OCI-LY7 (cell line): ENCODE measurements around the gene ZNF555. TPM values are rescaled to one million over a fixed set of nuclear protein-coding genes. Genes with fewer than 3 reads are reported as not detected.

Source experiments
- BruUV-seq: library from RNA; stranded (reverse); fragments of 400-500 nt; replicated peaks from 2 replicates; lab custom pipeline; 2021; lab: Mats Ljungman, UMichigan
- CTCF ChIA-PET: fragments of 300-600 bp; sonication (Branson Sonifier 250); formaldehyde crosslinking; loops from one replicate; lab custom pipeline; 2022; ENCODE audit warnings: antibody characterized with exemption; ENCODE audit not compliant: unreplicated experiment; lab: Charles Lee
- POLR2A ChIA-PET: fragments of 300-600 bp; sonication (Branson Sonifier 250); formaldehyde crosslinking; loops from one replicate; lab custom pipeline; 2022; ENCODE audit warnings: antibody characterized with exemption; lab: Charles Lee
- DNase-seq: peaks from one replicate; pipeline ENCODE4 v3.0.0-alpha.2; 2015; ENCODE audit warnings: low spot score
- H2AFZ ChIP-seq: fragments of 200-600 bp; sonication (generic), shearing (Covaris generic); 2 replicates; pipeline ENCODE4 v1.6.1; 2014; ENCODE audit warnings: mild to moderate bottlenecking, antibody characterized with exemption, low read length, moderate library complexity
- H3K27ac ChIP-seq: fragments of 200-600 bp; sonication (generic); 2 replicates; pipeline ENCODE4 v1.5.1; 2014; ENCODE audit warnings: mixed run types, low read depth, mild to moderate bottlenecking, moderate library complexity, low read length, inconsistent platforms; ENCODE audit not compliant: poor library complexity, severe bottlenecking
- H3K36me3 ChIP-seq: fragments of 200-600 bp; sonication (generic); 2 replicates; pipeline ENCODE4 v1.6.1; 2014; ENCODE audit warnings: mild to moderate bottlenecking, antibody characterized with exemption, low read length, moderate library complexity, mixed read lengths; ENCODE audit not compliant: insufficient read depth
- H3K4me1 ChIP-seq: fragments of 200-600 bp; sonication (generic); 2 replicates; pipeline ENCODE4 v1.5.1; 2014; ENCODE audit warnings: mild to moderate bottlenecking, low read length; ENCODE audit not compliant: insufficient read depth, poor library complexity, severe bottlenecking
- H3K4me2 ChIP-seq: fragments of 200-600 bp; sonication (generic); 2 replicates; pipeline ENCODE4 v1.6.1; 2014; ENCODE audit warnings: mild to moderate bottlenecking, low read length
- H3K4me3 ChIP-seq: fragments of 200-600 bp; sonication (generic); 2 replicates; pipeline ENCODE4 v1.5.1; 2014; ENCODE audit warnings: mild to moderate bottlenecking, low read depth, low read length; ENCODE audit not compliant: poor library complexity, severe bottlenecking
- H3K79me2 ChIP-seq: fragments of 200-600 bp; sonication (generic); 2 replicates; pipeline ENCODE4 v1.6.1; 2016; ENCODE audit warnings: low read depth, mild to moderate bottlenecking, low read length, moderate library complexity, mixed read lengths; ENCODE audit not compliant: insufficient read depth
- H3K9me2 ChIP-seq: fragments of 200-600 bp; sonication (generic); 2 replicates; pipeline ENCODE4 v1.6.1; 2016; ENCODE audit warnings: mild to moderate bottlenecking, low read length, mixed read lengths; ENCODE audit not compliant: insufficient read depth
- H3K9me3 ChIP-seq: fragments of 200-600 bp; sonication (generic); 2 replicates; pipeline ENCODE4 v1.6.1; 2014; ENCODE audit warnings: mild to moderate bottlenecking, mixed run types, low read length, mixed read lengths
- H4K20me1 ChIP-seq: fragments of 200-600 bp; sonication (generic); 2 replicates; pipeline ENCODE4 v1.6.1; 2014; ENCODE audit warnings: mild to moderate bottlenecking, antibody characterized with exemption, low read length, moderate library complexity, mixed read lengths; ENCODE audit not compliant: insufficient read depth
- EZH2phosphoT487 ChIP-seq: fragments of 200-600 bp; sonication (generic); IDR thresholded peaks from 2 replicates; pipeline ENCODE4 v1.6.1; 2018; ENCODE audit warnings: low read depth, borderline replicate concordance, mild to moderate bottlenecking, mixed run types, antibody characterized with exemption, low read length, moderate library complexity, mixed read lengths
- intact Hi-C: fragments of 100-400 bp; cut with micrococcal nuclease; formaldehyde crosslinking; loops from one replicate; pipeline ENCODE4 v1.10.0; 2022; ENCODE audit not compliant: unreplicated experiment
- total RNA-seq, 2 experiments: library from RNA; depleted of rRNA in 1 of 2; stranded (reverse); fragments of >200 nt in 1 of 2; shearing (Covaris generic) in 1 of 2; gene quantifications; 2 replicates each; pipeline ENCODE4 v1.2.3, GENCODE V29; 2014 to 2022
- TF ChIP-seq, protein P1 (sequence below): fragments of 200-600 bp; sonication (generic); conservative IDR thresholded peaks from 2 replicates; pipeline ENCODE4 v1.5.1; 2014; ENCODE audit warnings: mild to moderate bottlenecking, antibody characterized with exemption, low read length, moderate library complexity, mixed read lengths

ZNF555 gene
- total RNA-seq, 2 experiments from 2014 or later = 2.4 to 5.1 TPM

DNA sequence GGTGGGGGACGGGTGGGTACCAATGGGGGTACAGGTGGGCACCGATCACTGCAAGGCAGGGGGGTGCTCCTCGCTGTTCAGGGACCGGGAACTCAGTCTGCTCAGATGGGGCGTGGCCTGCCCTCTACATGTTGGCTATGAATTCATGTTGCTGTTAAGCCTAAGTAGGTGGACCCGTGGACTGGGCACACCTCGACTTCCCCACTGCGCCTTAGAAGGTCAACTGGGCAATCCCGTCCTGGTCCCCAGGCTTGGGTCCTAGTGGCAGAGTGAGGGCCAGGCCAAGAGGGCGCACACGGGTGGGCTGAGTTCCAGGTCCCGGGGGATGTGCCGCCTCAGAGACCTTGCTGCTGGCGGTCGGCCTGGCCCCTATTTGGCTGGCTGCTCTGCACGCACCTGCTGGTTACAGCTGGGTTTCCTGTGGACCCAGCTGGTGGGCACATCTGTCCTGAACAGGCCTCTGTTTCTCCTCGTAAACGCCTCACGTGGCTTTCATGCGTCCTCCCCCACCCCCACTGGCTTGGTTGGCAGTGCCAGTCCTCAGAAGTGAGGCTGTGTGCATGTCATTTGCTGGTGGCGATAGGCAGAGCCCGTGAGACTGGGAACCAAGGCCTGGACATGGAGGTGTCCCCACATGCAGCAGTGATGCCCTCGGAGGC, 35.2 kb upstream of the ZNF555 start:
- TF ChIP-seq, protein P1, sequence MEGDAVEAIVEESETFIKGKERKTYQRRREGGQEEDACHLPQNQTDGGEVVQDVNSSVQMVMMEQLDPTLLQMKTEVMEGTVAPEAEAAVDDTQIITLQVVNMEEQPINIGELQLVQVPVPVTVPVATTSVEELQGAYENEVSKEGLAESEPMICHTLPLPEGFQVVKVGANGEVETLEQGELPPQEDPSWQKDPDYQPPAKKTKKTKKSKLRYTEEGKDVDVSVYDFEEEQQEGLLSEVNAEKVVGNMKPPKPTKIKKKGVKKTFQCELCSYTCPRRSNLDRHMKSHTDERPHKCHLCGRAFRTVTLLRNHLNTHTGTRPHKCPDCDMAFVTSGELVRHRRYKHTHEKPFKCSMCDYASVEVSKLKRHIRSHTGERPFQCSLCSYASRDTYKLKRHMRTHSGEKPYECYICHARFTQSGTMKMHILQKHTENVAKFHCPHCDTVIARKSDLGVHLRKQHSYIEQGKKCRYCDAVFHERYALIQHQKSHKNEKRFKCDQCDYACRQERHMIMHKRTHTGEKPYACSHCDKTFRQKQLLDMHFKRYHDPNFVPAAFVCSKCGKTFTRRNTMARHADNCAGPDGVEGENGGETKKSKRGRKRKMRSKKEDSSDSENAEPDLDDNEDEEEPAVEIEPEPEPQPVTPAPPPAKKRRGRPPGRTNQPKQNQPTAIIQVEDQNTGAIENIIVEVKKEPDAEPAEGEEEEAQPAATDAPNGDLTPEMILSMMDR = no peak
- no peak for TF ChIP-seq EZH2phosphoT487
- ChIA-PET POLR2A (no interaction called here), CTCF (no interaction called here)
- DNase-seq = no peak
- Histone ChIP-seq H2AFZ (no peak overlapping the region), H3K27ac (no peak overlapping the region), H3K9me2 (no peaks in the 10 kb centered on the region), H3K9me3 (no peaks in the 10 kb centered on the region), H4K20me1 (no peaks in the 10 kb centered on the region), H3K36me3 (peaks cover 93% of the 10 kb centered on the region), H3K4me1 (no peaks in the 10 kb centered on the region), H3K4me3 (no peak overlapping the region), H3K79me2 (no peaks in the 10 kb centered on the region), H3K4me2 (no peak overlapping the region)
- intact Hi-C loops = no loop called here
- no TSS peak for BruUV-seq

DNA sequence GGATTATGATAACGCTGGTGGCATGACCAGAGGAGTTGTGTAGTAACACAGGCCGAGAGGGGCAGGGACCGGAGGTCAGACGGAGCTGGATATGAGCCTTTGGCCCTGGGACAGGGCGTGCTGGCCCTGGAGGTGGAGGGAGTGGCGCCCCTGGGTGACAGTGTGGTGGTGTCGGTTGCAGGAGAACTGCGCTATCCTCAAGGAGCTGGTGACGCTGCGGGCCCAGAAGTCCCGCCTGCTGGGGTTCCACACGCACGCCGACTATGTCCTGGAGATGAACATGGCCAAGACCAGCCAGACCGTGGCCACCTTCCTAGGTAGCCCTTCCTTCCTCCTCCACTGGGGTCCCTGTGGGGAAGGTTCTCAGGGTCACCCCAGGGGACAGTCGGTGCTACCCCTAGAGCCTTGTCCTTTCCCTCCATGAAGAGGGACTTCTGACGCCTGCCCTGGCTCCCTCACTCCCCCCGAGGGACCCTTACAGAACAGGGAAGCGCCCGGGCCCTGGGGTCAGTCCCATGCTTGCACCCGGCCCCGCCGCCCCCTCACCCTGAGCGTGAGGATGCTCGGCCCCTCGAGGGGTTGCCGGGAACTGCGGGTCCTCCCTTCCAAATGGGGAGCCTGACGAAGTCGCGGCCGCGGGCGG, 34.4 kb upstream of the ZNF555 start:
- intact Hi-C loops = no loop called here
- Histone ChIP-seq H3K79me2 (no peaks in the 10 kb centered on the region), H3K9me3 (no peaks in the 10 kb centered on the region), H3K4me2 (no peak overlapping the region), H3K36me3 (peaks cover 93% of the 10 kb centered on the region), H3K9me2 (no peaks in the 10 kb centered on the region), H4K20me1 (no peaks in the 10 kb centered on the region), H3K27ac (no peak overlapping the region), H3K4me1 (no peaks in the 10 kb centered on the region), H2AFZ (no peak overlapping the region), H3K4me3 (no peak overlapping the region)
- no peak for DNase-seq
- POLR2A ChIA-PET = interaction anchor here (0.6 kb wide), 1 partner anchor 438 kb away, joined by 6 read pairs; no protein-coding TSS in a partner anchor
- CTCF ChIA-PET = no interaction called here
- TF ChIP-seq EZH2phosphoT487 = no peak
- TF ChIP-seq, protein P1 = no peak
- BruUV-seq = no TSS peak
